NCI-H748 treated with DMSO at 0.1 percent for 48 hours (cell line): ENCODE data around the gene FEM1A.

Experiments
- DNase-seq: peaks from one replicate; lab custom pipeline; 2025; lab: John Stamatoyannopoulos, UW

Gene FEM1A

DNA sequence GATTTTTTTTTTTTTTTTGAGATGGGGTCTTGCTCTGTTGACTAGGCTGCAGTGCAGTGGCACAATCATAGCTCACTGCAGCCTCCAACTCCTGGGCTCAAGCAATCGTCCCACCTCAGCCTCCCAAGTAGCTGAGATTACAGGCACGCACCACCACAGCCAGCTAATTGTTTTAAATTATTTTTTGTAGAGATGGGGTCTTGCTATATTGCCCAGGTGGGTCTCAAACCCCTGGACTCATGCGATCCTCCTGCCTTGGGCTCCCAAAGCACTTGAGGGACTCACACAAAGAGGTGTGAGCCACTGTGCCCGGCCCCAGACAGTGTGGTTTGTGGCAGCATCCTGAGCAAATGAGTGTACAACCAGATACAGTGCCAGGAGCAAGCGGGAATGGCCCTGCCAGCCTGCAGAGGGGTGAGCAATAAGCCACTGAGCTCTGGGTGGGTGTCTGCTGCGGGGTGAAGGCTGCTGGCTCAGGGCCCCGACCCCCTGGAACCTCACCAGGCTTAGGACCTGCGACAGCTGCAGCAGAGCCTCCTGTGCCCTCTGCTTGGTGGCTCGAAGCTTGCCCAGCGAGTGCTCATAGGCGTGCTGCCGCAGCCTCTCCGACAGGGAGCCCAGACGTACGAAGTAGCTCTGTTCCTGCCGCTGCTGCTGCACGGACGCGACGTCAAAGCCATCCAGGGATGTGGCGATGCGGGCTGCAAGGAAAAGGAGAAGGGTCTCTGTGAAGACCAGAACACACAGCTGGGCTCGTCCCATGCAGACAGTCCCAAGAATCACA is 55.8 kb downstream of the FEM1A start:
- no peak for DNase-seq

DNA sequence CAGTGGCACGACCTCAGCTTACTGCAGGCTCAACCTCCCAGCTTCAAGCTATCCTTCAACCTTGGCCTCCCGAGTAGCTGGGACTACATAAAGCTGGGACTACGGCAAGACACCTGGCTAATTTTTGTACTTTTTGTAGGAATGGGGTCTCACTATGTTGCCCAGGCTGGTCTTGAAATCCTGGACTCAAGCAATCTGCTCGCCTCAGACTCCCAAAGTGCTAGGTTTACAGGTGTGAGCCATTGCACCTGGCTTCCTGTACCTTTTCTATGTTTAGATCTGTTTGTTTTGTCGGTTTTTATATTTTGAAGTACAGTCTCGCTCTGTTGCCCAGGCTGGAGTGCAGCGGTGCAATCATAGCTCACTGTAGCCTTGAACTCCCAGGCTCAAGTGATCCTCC is 57.5 kb downstream of the FEM1A start:
- DNase-seq, result no peak
